GM19025 (cell line): Measurements from ENCODE around the gene ATP2B2.

Source experiments
- ATAC-seq: cut with Tn5 transposase; IDR thresholded peaks from one replicate; pipeline ENCODE4 v1.9.1; 2021; ENCODE audit warnings: mild to moderate bottlenecking, low read depth, moderate library complexity; ENCODE audit not compliant: unreplicated experiment

Gene ATP2B2

DNA sequence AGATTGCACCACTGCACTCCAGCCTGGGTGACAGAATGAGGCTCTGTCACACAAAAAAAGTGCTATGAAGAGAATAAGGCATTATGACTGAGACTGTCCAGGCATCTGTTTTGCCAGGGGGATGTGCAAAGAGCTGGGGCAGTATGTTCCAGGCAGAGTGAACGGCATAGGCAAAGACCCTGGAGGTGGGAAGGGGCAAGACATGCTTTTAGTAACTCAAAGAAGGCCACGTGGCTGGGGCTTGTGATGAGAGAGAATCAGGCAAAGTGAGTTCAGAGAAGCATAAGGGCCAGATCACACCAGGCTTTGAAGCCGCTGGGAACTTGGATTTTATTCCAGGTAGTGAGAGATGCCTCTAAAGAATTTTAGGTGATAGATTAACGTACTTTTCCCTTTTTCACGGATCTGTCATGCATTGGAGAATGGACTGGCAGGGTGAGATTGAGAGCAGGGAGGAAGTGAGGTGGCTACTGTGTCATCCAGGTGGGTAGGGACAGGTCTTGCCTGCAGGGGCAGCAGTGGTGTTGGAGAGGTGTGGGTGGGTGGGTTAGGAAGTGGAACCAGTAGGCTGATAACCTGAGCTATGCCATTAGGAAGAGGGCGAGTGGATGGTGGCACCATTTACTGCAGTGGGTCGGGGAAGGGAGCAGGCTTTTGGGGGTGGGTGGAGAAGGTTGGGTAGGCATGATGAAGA, 31.7 kb downstream of the ATP2B2 start:
- no peak for ATAC-seq

DNA sequence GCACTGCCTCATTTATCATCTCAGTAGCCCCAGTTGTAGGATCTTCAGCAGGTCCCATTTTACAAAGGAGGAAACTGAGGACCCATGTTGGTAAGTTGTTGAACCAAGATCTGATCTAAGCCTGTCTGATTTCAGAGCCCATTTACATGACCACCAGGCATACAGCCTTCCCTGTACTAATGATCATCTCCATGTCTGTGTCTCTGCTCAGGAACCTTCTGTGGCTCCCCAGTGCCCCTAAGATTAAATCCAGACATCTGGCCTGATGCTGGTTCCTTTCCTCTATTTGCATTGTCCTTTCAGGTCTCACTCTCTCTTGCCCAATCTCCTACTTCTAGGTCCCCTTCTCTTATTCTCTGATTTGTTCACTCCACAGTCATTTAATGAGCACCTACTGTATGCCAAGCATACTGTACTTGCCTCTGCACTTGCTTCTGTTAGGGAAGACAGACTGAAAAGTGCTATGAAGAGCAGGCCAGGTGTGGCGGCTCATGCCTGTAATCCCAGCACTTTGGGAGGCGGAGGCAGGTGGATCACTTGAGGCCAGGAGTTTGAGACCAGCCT, 32.4 kb downstream of the ATP2B2 start:
- ATAC-seq: no peak

DNA sequence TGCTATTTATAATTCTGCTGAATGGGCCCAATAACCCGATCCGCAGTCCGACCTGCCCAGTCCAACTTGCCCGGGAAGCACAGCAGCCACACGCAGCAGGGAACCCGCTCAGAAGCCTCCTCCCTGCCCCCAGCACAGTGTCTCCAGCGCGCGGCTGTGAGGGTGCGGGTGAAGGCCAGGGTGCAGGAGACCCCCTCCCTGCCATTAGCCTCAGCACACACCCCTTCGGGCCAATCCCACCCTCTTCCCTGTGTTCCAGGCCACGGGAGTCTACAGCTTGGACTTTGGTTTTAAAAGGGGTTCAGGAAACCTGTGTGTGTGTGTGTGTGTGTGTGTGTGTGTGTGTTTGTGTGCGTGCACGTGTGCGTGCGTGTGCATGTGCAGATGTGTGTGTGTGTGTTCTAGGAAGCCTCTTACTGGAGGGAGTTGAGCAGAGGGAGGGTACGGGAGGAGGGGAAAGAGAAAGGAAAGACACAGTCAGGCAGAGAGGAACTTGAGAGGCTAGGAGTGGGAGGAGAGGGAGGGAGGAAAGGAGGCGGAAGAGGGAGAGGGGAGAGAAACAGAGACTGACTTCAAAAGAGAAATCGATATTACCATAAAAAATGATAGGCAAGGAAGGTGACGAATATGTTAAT, 34.2 kb downstream of the ATP2B2 start:
- no peak for ATAC-seq

DNA sequence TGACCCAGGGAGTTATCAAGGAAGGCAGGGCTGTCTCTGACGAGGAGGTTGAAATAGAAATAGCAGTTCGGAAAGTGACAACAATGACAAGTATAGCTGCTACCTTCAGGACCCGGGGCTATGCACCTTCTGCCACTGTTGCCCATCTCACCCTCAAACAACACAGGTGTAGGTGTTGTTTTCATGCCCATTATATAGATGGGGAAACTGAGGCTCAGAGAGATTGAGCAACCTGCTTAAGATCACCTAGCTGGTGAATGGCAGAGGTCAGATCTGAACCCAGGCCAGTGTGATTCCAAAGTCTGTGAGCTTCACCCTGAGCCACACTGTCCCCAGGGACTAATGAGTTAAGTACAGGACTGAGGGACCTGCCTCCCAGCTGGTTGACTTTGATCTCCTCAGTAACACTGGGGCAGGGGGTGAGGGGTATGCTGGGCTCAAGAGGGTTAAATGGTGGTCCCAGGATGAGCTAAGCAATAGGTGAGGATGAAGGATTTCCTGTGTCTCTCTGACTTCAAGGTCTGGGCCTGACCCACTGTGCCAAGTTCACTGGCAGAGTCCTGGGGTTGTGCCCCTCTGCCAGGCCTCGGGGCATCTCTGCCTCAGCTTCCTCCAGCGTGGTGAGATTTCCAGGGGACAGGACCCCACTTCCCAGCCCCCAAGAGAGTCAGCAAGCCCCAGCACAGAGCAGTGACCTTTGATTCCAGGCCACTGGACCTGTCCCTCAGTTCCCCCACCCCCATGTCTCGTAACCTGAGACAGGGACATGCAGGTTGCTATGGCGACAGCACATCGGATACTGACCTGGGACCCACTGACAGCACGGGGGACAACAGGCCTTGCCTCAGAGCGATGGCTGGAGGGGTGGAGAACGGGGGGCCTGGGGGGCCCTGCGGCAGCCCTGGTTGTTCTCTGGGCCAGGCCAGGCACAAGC, 35.0 kb downstream of the ATP2B2 start:
- ATAC-seq: no peak

DNA sequence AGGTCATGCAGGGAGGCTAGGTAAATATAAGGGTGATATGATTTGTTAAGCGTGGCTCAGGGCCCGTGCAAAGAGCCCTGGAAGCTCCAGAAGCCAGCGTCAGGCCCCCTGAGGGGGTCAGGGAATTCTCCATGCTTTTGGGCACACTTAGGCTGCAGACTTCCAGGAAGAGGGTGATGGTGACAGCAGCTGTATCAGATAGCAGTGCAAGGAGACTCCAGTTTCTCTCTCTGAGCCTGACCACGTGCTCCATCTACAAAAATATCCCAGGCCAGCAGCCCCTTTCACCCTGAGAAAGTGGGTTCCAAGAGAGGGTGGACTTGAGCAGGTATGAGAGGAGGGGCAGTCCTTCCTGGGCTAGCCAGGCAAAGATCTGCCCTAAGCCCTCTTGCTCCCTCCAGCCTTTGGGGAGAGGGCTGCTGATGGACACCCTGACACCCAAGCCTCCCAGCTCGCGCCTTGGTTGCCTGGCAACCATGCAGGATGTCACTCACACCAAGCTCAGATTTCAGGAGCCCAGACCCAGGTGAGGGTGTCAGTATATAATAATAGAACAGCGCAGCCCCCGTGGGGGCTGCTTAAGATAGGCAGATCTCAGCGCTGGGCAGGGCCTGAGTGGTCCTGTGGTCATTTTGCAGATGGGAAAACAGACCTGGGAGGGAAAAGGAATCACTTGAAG, 35.8 kb downstream of the ATP2B2 start:
- no peak for ATAC-seq

DNA sequence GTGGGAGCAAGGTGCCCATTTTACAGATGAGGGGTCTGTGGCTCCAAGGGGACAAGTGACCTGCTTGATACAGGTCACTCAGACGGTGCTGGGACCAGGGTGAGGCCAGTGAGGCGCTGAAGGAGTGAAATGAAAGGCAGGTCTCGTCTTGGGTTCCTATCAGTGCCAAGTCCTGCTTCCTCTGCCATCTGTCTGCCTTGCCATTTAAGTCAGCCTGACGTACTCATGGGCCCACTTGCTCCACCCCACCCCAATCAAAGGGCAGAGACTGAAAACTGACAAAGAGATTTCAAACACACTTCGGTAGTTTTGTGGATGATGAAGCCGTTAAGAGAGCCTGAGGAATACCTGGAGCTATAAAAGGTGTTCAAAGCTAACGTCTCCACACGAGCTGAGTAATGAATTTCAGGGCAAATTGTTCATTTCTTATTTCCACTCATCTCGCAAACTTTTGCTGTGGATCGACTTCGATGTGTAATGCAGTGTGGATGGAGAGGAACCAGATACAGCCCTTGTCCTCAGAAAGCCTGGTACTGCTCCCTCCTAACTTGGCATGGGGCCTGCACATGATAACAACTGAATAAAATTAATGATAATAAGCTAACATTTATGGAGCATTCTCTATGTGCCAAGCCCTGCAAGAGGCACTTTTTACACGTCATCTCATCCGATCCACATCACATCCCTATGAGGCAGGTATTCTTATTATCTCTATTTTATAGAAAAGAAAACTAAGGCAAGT, 36.6 kb downstream of the ATP2B2 start:
- no peak for ATAC-seq

DNA sequence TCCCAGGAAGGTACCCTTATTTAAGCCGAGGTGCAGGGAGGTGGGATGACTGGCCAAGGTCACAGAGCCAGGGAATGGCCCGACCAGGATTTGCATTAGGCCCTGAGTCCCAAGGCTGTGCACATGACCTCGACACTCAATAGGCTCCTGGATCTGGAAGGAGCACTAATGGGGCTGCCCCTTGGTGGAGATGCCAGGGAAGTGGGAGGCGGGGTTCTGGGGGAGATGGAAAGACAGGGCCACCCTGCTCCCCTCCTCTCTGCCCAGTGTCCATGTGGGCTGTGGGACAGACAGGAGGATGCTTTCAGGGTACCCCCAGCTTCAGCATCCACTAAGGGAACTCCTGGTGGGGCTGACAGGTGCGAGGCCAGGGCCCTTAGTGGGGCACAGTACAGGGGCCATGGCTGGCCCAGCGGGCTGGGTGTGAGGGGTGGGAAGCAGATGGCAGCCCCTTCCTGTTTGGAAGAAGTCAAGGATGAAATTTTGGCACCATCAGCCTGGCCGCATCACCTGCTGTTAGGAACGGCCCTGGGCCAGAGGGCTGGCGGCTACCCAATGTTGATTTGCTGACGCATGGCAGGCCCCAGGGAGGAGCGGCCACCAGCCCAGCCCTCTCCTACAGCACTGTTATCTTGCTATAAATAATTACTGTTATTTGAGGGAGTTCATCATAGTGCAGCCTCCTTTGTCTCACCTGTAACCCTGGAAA, 37.3 kb downstream of the ATP2B2 start:
- no peak for ATAC-seq

DNA sequence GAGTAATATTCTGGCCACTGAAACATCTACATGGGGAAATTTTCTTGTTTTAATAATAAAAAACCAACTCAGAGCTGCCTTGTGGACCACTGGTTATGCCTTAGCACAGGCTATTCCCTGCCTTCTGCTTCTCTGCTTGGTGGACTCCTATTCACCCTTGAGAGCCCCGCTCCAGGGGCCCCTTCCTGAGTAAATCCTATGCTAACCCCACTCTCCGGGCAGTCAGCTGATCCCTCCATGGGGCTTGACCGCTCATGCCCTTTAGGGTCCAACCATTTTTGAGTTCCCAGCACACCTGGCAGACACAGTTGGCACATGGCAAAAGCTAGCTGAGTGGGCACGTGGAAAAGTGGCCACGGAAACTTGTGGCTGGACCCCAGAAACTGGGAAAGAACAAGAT, 38.2 kb downstream of the ATP2B2 start:
- no peak for ATAC-seq

DNA sequence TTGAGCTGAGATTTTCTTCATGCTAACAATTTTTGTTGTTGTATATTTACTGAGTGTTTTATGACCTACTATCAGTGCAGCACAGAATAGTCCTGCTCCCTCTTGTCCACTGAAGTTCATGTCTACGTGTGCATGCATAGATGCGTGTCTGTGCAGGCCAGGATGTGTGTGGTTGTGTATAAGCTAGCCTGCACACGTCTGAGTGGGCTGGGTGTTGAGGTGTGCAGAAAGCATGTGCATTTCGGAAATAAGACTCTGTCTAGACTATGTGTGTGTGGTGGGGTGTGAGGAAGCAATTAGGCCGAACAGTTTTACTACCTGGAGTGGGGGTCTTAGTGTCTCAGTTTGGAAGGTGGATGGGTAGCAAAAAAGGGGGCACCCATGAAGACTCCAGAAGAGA, 39.2 kb downstream of the ATP2B2 start:
- ATAC-seq: no peak

DNA sequence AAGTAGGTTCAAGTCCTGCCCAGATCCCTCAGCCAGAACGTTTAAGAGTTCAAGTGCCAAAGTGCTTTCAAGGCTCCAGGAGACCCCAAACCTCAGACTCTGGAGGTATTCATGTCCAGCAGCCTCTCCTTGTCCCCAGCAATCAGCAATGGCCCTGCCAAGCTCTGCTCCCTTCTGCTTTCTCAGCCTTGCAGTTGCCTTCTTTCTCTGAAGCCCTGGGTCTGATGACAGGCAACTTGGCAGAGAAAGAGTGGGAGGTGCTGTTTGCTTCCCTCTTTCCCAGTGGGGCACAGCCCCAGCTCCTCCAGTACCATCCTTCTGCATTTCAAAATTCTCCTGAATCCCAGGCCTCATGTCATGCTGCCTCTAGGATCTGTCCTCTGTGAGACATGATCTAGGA, 40.2 kb downstream of the ATP2B2 start:
- ATAC-seq: no peak

DNA sequence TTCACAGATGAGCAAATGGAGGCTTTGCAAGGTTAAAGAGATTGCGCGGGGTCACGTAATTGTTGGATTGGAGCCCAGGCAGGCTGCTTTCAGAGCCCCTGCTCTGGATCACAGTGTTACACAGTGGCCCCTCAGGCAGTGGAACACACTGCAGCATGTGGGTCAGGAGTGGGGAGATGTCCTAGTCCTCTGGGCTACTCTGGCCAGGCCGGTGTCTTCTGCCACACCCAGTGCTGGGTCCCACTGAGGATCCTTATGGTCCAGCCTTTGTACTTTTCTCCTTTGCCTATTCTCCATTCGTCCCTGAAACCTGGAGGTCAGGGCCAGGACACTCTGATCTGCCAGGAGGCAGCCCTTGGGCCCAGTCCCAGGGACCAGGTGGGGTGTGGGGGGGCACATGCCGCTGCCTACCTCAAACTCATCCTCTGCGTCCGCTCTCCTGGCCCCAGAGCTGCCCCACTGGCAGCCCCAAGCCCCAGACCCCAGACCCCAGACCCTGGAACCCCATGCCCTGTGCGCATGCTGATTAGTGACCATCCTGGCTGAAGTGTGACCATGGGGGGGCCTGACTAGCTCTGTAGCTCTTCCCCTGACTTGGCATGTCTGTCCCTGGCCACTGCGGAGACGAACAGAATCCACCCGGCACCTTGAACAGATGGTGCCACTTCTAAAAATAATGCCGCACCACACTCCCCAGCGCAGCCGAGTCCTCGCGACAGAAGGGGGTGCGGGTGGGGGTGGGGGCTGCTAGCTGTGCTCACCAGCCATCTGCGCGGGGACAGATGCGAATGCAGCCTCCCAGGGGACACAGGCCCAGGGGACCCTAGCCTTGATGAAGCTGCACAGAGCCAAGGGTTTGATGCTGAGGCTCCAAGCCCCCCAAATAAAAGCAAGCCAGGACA, 41.6 kb downstream of the ATP2B2 start:
- no peak for ATAC-seq

DNA sequence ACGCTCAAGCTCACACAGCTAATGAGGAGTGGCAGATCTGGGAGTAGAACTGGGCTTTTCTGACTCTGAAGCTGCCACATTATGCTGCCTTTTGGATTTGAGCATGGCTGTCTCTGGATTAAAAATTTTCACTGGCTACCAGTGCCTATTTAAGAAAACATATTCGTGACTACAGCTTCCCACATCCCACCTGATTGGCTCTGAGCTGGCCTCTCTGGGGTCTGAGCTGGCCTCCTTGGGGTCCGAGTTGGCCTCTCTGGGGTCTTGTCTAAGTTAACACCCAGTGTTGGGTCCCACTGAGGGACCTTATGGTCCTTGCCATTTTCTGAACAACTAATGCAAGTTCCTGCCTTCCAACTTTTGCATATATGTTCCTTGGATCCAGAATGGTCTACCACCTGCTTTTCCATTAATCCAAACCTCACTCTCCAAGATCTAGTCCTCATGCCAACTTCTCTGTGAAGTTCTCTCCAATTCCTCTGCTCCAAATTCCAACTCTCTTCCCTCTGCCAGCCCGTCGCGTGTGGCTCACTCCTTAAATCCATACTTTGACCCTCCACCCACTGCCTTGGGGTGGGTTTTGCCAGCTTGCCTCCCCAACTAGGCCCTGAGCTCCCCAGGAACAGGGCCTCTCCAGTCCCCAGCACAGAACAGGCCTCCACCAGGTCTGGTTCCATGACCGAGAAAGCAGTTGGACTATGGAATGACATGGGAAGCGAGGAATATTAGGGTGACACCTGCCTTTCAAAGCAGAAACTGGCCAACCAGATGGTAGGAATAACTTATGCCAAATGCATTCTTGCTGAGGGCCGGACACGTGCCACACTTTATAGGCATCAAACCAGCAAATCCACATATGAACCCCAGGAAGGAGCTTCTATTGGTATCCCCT, 42.5 kb downstream of the ATP2B2 start:
- ATAC-seq: no peak

DNA sequence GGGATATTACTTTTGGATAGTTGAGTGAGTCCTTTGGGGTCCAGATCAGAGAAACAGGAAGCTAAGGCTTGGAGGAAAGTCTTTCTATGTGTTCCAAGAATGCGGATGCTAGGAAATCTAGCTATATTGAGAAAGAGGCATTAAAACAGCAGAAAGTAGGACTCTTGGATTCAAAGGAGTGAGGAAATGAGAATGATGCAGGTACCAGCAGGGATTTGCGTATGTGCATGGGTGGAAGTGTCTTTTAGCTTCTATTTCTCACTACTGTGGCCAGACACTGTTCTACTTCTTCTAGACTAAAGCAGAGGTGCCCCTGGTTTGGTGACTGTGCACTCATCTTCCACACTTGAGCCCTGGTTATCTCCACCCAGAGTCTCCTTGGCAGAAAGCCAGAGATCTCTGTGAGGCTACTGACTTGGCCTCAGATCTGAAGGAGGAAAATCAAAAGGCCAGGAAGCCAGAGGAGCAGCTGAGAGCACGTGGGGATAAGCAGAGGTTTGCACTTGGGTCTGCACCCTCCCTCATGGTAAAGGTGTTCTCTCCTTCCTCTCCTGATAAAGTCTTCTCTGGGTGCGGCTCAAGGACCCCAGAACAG, 44.3 kb downstream of the ATP2B2 start:
- ATAC-seq: no peak

DNA sequence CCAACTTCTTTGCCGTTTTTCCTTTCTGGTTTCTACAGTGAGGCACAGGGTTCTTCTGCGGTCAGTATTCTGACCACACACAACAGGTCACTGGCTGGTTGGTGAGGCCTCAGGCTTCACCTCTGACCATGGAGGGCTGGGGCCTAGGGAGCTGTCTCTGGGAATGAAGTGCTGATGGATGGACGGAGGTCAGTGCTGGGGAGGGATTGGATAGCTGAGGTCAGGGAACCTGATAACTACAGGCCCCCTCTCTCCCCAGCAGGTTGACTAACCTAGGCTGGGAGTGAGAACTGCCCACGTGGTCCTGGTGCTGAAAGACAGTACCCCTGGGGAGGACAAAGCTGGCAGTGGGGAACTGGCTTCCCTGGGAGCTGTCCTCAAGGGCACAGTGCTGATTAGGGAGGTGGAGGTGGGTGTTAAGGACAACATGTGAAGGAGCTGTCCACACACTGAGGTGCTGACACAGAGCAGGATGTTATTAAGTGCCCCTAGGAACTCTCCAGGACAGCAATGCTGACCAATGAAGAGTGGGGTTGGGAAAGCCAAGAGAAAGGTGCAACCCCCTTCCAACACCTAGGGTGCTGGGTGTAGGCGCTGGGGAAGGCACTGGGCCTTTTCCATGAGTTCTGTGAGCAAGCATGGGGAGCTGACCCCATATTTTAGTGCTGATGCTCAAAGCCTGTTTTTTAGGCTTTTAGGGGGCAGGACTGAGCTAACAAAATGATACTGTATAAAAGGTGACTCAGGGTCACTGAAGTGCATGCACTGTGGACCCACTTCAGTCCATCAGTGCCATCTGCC, 45.2 kb downstream of the ATP2B2 start:
- ATAC-seq: no peak

DNA sequence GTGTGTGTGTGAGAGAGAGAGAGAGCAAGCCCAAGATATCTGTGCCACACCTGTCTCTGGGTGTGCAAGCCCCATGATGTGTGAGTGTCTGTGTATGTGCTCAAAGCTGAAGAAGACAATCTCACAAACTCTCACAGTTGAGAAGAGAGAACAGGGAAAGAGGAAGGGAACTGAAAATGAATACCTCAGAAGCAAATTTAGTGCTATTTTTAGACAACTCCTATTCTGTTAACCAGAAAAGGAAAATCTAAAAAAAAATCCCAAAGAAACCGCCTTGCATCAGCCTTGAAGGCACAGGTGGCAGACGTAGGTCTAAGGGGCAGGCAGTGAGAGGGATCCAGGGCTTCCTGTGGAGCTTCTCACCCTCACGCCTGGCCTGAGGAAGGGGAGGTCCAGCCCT, 47.8 kb downstream of the ATP2B2 start:
- ATAC-seq: no peak

DNA sequence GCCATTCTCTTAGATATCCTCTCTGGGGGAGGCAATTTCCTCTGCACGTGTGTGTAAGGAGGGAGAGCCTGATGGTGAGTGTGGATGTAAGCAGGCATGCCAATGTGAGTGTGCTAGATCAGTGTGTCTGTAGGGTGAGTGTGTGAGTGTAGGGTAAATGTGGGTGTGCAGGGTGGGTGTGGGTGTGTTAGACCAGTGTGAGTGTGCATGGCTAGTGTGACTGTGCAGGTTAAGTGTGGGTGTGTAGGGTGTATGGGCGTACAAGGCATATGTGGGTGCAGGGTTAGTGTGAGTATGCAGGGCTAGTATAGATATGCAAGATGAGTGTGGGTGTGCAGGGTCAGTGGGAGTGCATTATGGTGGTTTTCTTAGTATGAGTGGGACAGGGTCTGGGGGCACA, 48.4 kb downstream of the ATP2B2 start:
- ATAC-seq: no peak
